HS-27A (cell line): ENCODE results near the gene POU2F3.
"Not testable (repeated sequence)": the region's sequence is repeated elsewhere in the genome, so short reads cannot be mapped to it uniquely, and the experiment has no call there.

Experiments used
- DNase-seq: peaks from one replicate; pipeline ENCODE4 v3.0.0-alpha.2; 2012; ENCODE audit warnings: low read depth, missing footprints

The POU2F3 gene

DNA sequence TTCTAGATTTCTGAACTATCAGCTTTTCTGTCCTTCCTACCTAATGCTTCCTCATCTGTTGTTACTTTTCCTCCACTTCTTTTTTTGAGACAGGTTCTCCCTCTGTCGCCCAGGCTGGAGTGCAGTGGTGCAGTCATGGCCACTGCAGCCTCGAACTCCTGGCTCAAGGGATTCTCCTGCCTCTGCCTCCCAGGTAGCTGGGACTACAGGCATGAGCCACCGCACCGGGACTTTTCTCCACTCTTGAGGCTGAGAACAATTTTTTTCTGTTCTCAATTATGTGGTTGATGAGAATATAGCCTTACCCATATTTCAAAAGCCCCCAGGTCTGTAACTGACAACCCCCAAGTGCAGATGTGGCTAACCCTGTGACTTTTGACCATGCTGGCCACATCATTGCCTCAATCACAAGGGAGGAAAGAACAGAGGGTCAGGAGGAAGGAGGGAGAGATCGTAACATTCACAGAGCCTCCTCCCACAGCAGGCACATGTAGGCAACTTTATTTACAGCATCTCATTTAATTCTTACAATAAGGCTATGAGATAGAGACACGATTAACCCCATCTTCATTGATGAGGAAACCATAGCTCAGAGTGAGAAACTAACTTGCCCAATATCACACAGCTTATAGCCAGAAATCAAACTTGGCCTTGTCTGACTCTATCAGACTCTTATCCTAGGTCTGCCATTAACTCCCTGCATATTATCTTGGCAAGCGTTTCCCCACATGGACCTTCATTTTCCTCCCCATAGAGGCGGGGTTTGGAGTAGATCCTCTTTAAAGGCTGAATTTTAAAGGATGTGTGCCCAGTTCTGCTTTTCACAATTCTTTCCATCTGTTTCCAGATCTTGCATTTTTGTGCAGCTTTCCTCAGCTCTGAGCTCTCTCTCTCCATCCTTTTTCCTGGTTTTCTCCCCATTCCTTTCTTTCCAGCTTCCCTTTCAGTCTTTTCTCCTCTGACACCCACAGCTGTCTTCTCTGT is 9.6 kb downstream of the POU2F3 start:
- DNase-seq = no peak

- DNase-seq = not testable (repeated sequence)
These were observed 13.4 kb downstream of the POU2F3 start for GRCh38 chr11:120253377-120253776.

- DNase-seq = no peak
These were observed 15.0 kb downstream of the POU2F3 start for GRCh38 chr11:120254788-120255518.

GRCh38 chr11:120255519-120255866 is 15.6 kb downstream of the POU2F3 start:
- DNase-seq = no peak

- no peak for DNase-seq
These were observed 16.2 kb downstream of the POU2F3 start for GRCh38 chr11:120256178-120256577.

- no peak for DNase-seq
These were observed 16.8 kb downstream of the POU2F3 start for GRCh38 chr11:120256779-120257178.

GRCh38 chr11:120257346-120257745 is 17.4 kb downstream of the POU2F3 start:
- no peak for DNase-seq

DNA sequence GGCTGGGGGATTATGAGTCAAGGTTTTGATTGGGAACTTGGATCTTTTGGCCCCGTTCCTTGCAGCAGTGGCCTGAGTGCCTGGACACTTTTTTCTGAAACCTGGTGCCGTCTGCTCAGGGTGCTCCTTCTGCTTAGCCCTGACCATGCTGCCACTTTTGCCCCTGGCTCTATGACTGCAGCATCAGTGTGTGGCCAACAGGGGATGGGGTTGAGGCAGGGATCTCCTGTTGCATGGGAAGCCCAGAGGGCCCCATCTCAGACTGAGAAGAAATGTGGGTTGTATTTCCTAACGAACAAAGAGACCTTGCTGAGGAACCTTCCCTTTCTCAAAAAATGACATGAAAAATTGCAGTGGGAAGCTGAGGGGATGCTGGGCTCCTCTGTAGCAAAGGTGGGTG is 18.7 kb downstream of the POU2F3 start:
- no peak for DNase-seq

DNA sequence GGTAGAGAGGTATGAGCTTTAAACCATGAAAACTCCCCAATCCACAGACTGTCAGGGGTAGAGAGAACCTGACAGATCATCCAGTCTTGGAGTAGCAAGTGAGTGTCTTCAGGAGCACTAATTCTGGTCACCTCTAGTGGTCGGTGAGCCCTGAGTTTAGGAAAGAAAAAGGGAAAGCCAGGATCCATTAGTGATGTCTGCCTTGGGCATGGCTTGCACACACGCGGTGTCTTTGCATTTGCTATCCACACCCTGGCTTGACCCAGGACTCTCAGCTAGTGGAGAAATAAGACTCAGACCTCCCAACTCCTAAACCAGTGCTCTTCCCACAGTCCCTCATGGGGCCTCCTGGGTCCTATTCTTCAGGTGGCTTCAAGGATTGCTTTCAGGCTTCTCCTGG is 19.3 kb downstream of the POU2F3 start:
- no peak for DNase-seq

DNA sequence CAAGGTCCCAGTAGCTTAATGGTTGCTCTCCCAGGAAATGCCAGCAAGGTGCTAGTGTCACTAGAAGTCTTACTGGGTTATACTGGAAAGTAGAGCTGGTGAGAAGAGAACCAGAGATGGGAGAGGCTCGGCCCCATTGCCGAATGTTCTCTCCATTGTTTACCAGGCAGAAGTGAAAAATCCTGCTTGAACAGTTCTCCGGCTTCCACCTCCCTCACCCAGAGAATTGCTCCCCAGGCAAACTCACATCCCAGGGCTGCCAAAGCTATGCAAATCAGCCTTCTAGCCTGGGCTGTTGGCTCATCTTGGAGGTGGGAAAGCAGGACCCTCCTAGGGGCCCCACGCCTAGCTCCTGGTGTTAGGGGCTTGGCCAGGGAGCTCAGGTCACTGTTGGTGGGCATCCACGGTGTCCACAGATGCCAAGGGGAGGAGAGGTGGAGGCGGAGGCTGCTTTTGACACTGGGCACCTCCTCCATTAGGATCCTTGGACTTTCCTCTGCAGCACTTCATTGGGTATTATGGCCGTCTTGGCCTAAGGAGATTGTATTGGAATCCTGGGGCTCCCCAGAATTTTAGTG is 20.1 kb downstream of the POU2F3 start:
- no peak for DNase-seq

DNA sequence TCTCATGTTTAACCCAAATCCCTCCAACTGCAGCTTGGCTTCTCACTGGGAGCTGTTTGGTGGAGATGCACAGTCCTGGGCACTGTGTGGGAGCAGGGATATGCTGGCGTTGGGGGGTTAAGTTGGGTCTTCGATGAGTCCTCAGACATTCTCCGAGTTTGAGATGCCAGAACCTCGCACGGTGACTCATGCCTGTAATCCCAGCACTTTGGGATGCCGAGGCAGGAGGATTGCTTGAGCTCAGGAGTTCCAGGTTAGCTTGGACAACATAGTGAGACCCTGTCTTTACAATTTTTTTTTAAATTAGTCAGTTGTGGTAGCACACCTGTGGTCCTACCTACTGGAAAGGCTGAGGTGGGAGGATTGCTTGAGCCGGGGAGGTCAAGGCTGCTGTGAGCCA is 20.7 kb downstream of the POU2F3 start:
- DNase-seq = no peak

DNA sequence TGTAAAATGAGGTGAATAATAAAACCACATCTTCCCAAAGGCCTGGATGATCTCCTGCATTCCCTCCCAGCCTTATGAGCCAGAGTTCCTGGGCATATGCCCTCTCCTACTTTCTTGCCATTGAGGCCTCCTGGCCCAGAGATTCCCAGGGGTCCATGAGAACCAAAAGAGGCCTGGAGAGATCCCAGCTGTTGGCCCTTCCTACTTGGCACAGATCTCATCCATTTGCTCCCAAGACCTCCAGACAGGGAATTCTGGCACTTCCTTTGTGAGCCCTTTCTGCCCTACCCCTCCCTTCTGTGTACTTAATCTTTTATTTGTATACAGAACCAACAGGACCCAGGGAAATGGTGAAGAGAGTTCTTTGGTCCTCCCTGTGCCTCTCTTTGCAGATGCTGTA is 21.4 kb downstream of the POU2F3 start:
- DNase-seq = no peak

GRCh38 chr11:120261931-120262330 is 22.0 kb downstream of the POU2F3 start:
- no peak for DNase-seq

DNA sequence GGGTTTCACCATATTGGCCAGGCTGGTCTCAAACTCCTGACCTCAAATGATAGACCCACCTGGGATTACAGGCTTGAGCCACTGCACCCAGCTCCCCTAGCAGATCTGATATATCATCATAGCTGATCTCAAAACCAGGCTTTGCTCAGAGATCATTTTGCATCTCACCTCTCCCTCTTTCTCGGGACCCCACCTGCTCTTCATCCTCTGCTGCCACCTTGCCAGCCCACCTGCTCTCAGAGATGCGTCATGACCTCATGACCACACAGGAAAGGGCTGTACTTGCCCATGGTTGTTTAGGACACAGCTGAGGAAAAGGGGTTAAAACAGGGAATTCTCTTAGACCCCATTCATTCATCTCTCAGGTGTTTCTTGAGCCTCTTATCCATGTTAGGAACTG is 27.4 kb downstream of the POU2F3 start:
- no peak for DNase-seq

DNA sequence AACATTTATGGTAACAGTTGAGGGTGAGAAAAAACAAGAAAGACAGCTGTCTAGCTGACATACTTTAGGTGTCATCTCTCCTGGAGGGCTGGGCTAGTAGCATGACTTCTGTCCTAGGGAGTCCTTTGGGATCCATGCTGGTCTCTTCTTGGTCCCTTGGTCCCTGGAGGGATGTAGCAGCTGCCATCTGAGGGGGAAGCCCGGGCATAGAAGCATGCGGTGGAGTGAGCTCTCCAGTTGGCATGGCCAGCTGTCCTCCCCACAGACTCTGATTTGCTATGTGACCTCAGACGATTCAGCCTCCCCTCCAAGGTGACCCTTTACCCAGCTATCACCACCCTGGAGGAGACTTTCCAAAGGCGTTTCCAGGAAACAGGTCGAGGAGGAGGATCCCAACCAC is 28.7 kb downstream of the POU2F3 start:
- no peak for DNase-seq

GRCh38 chr11:120270386-120270785 is 30.4 kb downstream of the POU2F3 start:
- no peak for DNase-seq

- DNase-seq = no peak
These were observed 31.7 kb downstream of the POU2F3 start for GRCh38 chr11:120271672-120272071.

DNA sequence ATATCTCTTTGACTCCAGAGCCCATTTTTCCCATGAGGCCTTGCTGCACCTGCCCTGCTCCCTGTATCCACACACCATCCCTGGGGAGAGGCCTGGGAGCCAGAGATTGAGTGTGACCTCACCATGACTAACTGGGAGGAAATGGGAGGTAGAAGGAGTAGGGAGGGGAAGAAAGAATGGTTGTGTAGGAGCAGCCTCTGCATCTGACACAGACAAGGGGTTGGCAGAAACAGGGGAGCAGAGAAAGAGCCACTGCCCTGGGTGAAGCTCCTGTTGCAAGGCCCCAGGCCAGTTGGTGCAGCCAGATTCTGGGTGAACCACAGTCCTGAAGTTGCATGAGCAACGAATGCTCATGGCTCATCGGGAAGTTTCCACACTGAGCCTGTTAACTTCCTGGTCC is 32.4 kb downstream of the POU2F3 start:
- DNase-seq = no peak

- no peak for DNase-seq
These were observed 33.5 kb downstream of the POU2F3 start for GRCh38 chr11:120273432-120273831.

DNA sequence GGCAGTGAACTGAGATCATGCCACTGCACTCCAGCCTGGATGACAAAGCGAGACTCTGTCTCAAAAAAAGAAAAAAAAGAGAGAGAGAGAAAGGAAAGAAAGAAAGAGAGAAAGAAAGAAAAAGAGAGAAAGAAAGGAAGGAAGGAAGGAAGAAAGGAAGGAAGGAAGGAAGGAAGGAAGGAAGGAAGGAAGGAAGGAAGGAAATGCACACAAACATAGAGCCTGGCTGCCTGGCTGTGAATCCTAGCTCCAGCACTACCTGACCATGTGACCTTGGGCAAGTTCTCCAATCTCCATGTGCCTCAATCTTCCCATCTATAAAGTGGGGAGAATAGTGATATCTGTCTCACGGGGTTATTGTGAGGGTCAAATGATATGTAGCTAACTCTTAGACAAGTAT is 34.0 kb downstream of the POU2F3 start:
- not testable (repeated sequence) for DNase-seq

DNA sequence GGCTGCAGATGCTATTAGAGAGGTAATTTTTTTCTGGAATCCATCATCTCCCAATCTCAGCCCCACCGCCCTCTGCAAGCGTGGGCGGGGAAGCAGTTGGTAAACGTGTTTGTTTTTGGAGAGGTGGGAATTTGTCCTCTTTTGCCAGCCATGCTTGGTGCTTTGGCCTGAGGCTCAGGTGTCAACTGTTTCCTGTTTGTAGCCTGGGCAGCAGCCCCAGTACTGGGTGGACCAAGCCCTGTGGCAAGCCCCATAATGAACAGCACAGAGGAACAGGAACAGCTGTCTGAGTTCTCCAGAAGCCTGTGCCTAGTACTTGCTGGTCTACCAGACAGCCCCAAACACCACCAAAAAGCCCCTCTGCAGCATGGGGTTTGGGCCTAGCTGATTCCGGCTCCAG is 39.6 kb downstream of the POU2F3 start:
- no peak for DNase-seq

DNA sequence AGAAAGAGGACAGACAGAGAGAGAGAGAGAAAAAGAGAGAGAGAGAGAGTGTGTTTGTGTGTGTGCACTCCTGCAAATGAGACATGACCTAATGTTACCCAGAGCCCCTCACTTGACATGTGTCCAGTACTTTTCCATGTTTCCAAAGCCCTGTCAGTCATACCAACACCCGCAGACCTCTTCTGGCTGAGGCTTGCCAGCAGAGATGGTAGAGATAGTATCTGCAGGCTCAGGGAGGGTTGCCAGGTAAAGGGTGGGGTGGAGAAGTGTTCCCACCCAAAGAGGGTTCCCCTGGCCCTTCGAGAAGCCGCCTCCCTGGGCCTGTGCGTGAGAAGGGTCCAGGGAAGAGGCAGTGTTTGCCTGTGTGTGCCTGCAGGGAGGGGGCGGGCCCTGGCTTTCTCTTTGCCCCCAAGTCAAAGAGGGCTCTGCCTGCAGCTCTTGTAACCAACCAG is 40.7 kb downstream of the POU2F3 start:
- DNase-seq = no peak
